ENCODE data around the gene NMT1.

GRCh38 chr17:45020354-45021138 lies 40.6 kb upstream of the NMT1 start:
- TF ChIP-seq CTCF (IDR thresholded peaks at IDR 0.05; ENCODE audit: low read depth, low read length, missing input control) (no peak), ATF3 (IDR thresholded peaks at IDR 0.05) (no peak), HNF4G (IDR thresholded peaks at IDR 0.05) (no peak), SP1 (IDR thresholded peaks at IDR 0.05) (no peak), REST (IDR thresholded peaks at IDR 0.05) (no peak), RAD21 (IDR thresholded peaks at IDR 0.05) (no peak), JUND (IDR thresholded peaks at IDR 0.05) (no peak)
